K562 (cell line): Measurements from ENCODE around the gene SLC39A7. TPM values are rescaled to one million over a fixed set of nuclear protein-coding genes. Genes with fewer than 3 reads are reported as not detected.

Source experiments
- ATAC-seq: fragments of 200-7000 bp; cut with Tn5 transposase; 3 replicates; pipeline ENCODE4 v1.9.1; 2020; ENCODE audit warnings: moderate library complexity
- BruUV-seq: library from RNA; stranded (reverse); fragments of 400-500 nt; replicated peaks from 2 replicates; lab custom pipeline; 2021; lab: Mats Ljungman, UMichigan
- CTCF ChIA-PET: fragments of 300-600 bp; formaldehyde crosslinking; extraction: SDS; loops from one replicate; lab custom pipeline; 2021; ENCODE audit warnings: low intra/inter-chr PET ratio; lab: Yijun Ruan, JAX
- POLR2A ChIA-PET: fragments of 300-600, 350-650 bp; sonication (Branson Sonifier 250); formaldehyde crosslinking; extraction: SDS; loops from one replicate; lab custom pipeline; 2021; ENCODE audit warnings: antibody characterized with exemption, inconsistent platforms; lab: Yijun Ruan, JAX
- DNase-seq, 4 experiments: peaks; one replicate each; pipeline versions ENCODE4 v3.0.0 to v3.0.0-alpha.2; 2011 to 2018; ENCODE audit warnings: low spot score in 3 of 4, mixed read lengths in 3 of 4; ENCODE audit errors: extremely low read depth in 1 of 4
- FAIRE-seq: peaks from 2 replicates; lab custom pipeline; 2011; peaks lifted over from hg19 to GRCh38; lab: Jason Lieb, UNC
- H2AFZ ChIP-seq: 2 replicates; pipeline ENCODE4 v1.6.0; 2011; ENCODE audit warnings: low read depth, low read length, control low read depth, inconsistent platforms
- H3K27ac ChIP-seq: fragments of 200-600 bp; 3 replicates; pipeline ENCODE4 v1.8.0; 2011; ENCODE audit warnings: low read depth, mild to moderate bottlenecking, control low read depth, inconsistent platforms, low read length, moderate library complexity, mixed read lengths; ENCODE audit errors: extremely low read depth
- H3K27me3 ChIP-seq, 2 experiments: fragments of 300-600 bp in 1 of 2; 2 replicates in 1 of 2; 3 replicates in 1 of 2; pipeline versions ENCODE4 v1.6.0 to v1.8.0; 2011; ENCODE audit warnings: inconsistent platforms in 2 of 2, low read length in 2 of 2, mild to moderate bottlenecking in 1 of 2, mixed read lengths in 1 of 2, moderate library complexity in 1 of 2; ENCODE audit not compliant: control insufficient read depth in 2 of 2, insufficient read depth in 2 of 2
- H3K36me3 ChIP-seq: fragments of 300-600 bp; 3 replicates; pipeline ENCODE4 v1.8.0; 2011; ENCODE audit warnings: mild to moderate bottlenecking, low read length, inconsistent platforms; ENCODE audit not compliant: control insufficient read depth, insufficient read depth
- H3K4me1 ChIP-seq, 2 experiments: fragments of 200-600 bp in 1 of 2; replicated peaks in 1 of 2; 2 replicates in 1 of 2; 3 replicates in 1 of 2; pipeline versions ENCODE4 v1.5.1 to v1.8.0; 2011; ENCODE audit warnings: inconsistent platforms in 2 of 2, low read length in 2 of 2, mild to moderate bottlenecking in 1 of 2, mixed read lengths in 1 of 2, moderate library complexity in 1 of 2; ENCODE audit not compliant: control insufficient read depth in 2 of 2, insufficient read depth in 2 of 2
- H3K4me2 ChIP-seq: 2 replicates; pipeline ENCODE4 v1.6.1; 2011; ENCODE audit warnings: low read length, control low read depth, inconsistent platforms, mixed read lengths; ENCODE audit not compliant: insufficient read depth
- H3K4me3 ChIP-seq: fragments of 200-600 bp; sonication (generic), shearing (Covaris generic); 2 replicates; pipeline ENCODE4 v1.5.1; 2016; ENCODE audit warnings: control low read depth, inconsistent platforms
- H3K79me2 ChIP-seq: fragments of 200-600 bp; 3 replicates; pipeline ENCODE4 v1.8.0; 2011; ENCODE audit warnings: low read length, inconsistent platforms; ENCODE audit not compliant: control insufficient read depth, insufficient read depth
- H3K9ac ChIP-seq, 2 experiments: 2 replicates each; pipeline versions ENCODE4 v1.6.0 to v1.6.1; 2011; ENCODE audit warnings: low read depth in 2 of 2, low read length in 2 of 2, control low read depth in 1 of 2, inconsistent platforms in 1 of 2, mild to moderate bottlenecking in 1 of 2, mixed read lengths in 1 of 2; ENCODE audit not compliant: insufficient read depth in 1 of 2
- H3K9me1 ChIP-seq: one replicate; pipeline ENCODE4 v1.6.0; 2011; ENCODE audit warnings: inconsistent platforms, mild to moderate bottlenecking, low read length, moderate library complexity; ENCODE audit not compliant: control insufficient read depth, insufficient read depth
- H3K9me3 ChIP-seq: replicated peaks from 2 replicates; pipeline ENCODE4 v1.5.1; 2011; ENCODE audit warnings: low read depth, low read length, inconsistent platforms; ENCODE audit not compliant: control insufficient read depth, insufficient read depth
- H4K20me1 ChIP-seq: replicated peaks from 2 replicates; pipeline ENCODE4 v1.6.1; 2011; ENCODE audit warnings: low read length, inconsistent platforms, mixed read lengths; ENCODE audit not compliant: control insufficient read depth, insufficient read depth
- BDP1 ChIP-seq: IDR thresholded peaks from 3 replicates; pipeline ENCODE4 v1.6.1; 2011; ENCODE audit not compliant: insufficient read length, insufficient read depth
- HDGF ChIP-seq: fragments of 450-650 bp; IDR thresholded peaks from 2 replicates; pipeline ENCODE4 v1.6.1; 2016
- IFI16 ChIP-seq: fragments of 250-450 bp; sonication (Bioruptor Pico); IDR thresholded peaks from 2 replicates; pipeline ENCODE4 v2.1.2; 2022; ENCODE audit warnings: mild to moderate bottlenecking, inconsistent platforms
- MGA ChIP-seq: fragments of 450-650 bp; IDR thresholded peaks from 2 replicates; pipeline ENCODE4 v1.6.1; 2016; ENCODE audit warnings: mild to moderate bottlenecking, moderate library complexity
- MTA2 ChIP-seq: fragments of 450-650 bp; IDR thresholded peaks from 2 replicates; pipeline ENCODE4 v1.6.1; 2016; ENCODE audit warnings: low read depth
- PHTF2 ChIP-seq: fragments of 250-450 bp; sonication (Bioruptor Pico); IDR thresholded peaks from 2 replicates; pipeline ENCODE4 v1.5.0; 2021; ENCODE audit warnings: mild to moderate bottlenecking
- POLR2AphosphoS2 ChIP-seq: IDR thresholded peaks from 2 replicates; pipeline ENCODE4 v1.6.1; 2012; ENCODE audit warnings: low read length, improper control_type of control experiment
- SNRNP70 ChIP-seq: fragments of 200-400 bp; formaldehyde crosslinking; optimal IDR thresholded peaks from 2 replicates; pipeline ENCODE3; 2017; ENCODE audit warnings: low read depth, low read length
- WGBS: fragments of 100-300 bp; shearing (Covaris generic); methylation state at CpG from one replicate; pipeline ENCODE4 v1.1.6; 2016; ENCODE audit warnings: low coverage, mixed read lengths; ENCODE audit not compliant: insufficient coverage; ENCODE audit errors: missing lambda C conversion rate; 5-methylcytosine and 5-hydroxymethylcytosine counted together
- in situ Hi-C: fragments of 300-500 bp; cut with MboI; formaldehyde crosslinking; loops from 4 replicates; pipeline ENCODE4 v1.15.0; 2018; ENCODE audit warnings: inconsistent platforms, mixed read lengths
- intact Hi-C: fragments of 100-400 bp; cut with micrococcal nuclease; formaldehyde crosslinking; loops from 2 replicates; pipeline ENCODE4 v1.14.2; 2022
- polyA plus RNA-seq, 8 experiments: library from polyadenylated mRNA; depleted of rRNA in 4 of 8; stranded (reverse) in 5 of 8; unstranded in 3 of 8; fragments of >200 nt; fragmentation: Nextera tagmentation in 2 of 8; fragmentation: Illumina TruSeq in 1 of 8; extraction: Ambion mirVana in 2 of 8; extraction: Trizol in 1 of 8; gene quantifications; 2 replicates each; pipeline versions ENCODE4 v1.2.1 to v1.2.3, GENCODE V29; 2011 to 2014; ENCODE audit warnings: inconsistent platforms in 1 of 8, missing spikeins in 1 of 8
- total RNA-seq, 7 experiments: library from RNA; depleted of rRNA in 6 of 7; stranded (reverse); fragments of >200 nt in 6 of 7; fragmentation: Illumina TruSeq in 2 of 7; extraction: Trizol in 2 of 7; gene quantifications; 2 replicates each; pipeline versions ENCODE4 v1.2.1 to v1.2.3, GENCODE V29; 2011 to 2021; ENCODE audit warnings: low replicate concordance in 1 of 7
- TF ChIP-seq, protein P1 (sequence below), 2 experiments: fragments of 200-800 bp in 1 of 2; sonication (Bioruptor generic) in 1 of 2; sonication (generic) in 1 of 2; formaldehyde crosslinking in 1 of 2; IDR thresholded peaks in 1 of 2; conservative IDR thresholded peaks in 1 of 2; 2 replicates each; pipeline versions ENCODE4 v1.5.0 to v1.6.1; 2016 to 2020; ENCODE audit warnings: missing compliant biosample characterization in 1 of 2, missing genetic modification characterization in 1 of 2, missing genetic modification reagents in 1 of 2

The SLC39A7 gene
- total and polyA plus RNA-seq, 9 of the 15 experiments (the other 6 are each of a cell fraction or from before 2014, with no cell fraction given), result 21.7 to 169 (median 121) TPM

DNA sequence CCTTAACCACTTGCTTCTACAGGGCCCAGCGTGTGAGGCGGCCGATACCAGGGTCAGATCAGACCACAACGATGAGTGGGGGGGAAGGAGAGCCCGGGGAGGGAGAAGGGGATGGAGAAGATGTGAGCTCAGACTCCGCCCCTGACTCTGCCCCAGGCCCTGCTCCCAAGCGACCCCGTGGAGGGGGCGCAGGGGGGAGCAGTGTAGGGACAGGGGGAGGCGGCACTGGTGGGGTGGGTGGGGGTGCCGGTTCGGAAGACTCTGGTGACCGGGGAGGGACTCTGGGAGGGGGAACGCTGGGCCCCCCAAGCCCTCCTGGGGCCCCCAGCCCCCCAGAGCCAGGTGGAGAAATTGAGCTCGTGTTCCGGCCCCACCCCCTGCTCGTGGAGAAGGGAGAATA lies 10.5 kb downstream of the SLC39A7 start:
- H3K9me3 ChIP-seq, result no peaks in the 10 kb centered on the region
- H4K20me1 ChIP-seq, result no peaks in the 10 kb centered on the region
- ATAC-seq, result no peak
- in situ Hi-C loops (no loop called here), intact Hi-C loops (no loop called here)
- H3K79me2 ChIP-seq, result peaks cover 17% of the 10 kb centered on the region
- no TSS peak for BruUV-seq
- FAIRE-seq, result no peak
- DNase-seq, result peak in 1 of 4 experiments; percentile 42
- H3K4me1 ChIP-seq, result peaks cover 8 to 55% of the 10 kb centered on the region in 2 experiments
- peaks cover 28% of the 10 kb centered on the region; the same call in 2 of the 3 replicates for H3K36me3 ChIP-seq
- WGBS, result 84% methylated on average over 12 of the region's 17 CpGs
- no peak overlapping the region for H3K9ac ChIP-seq
- H3K9me1 ChIP-seq, result no peaks in the 10 kb centered on the region
- H2AFZ ChIP-seq, result no peak overlapping the region
- no peak overlapping the region for H3K27ac ChIP-seq
- POLR2A ChIA-PET, result interaction anchor here (1.4 kb wide), 1 partner anchor 8 kb away, joined by 9 read pairs; no protein-coding TSS in a partner anchor
- no peak overlapping the region for H3K4me3 ChIP-seq
- TF ChIP-seq, protein P1, sequence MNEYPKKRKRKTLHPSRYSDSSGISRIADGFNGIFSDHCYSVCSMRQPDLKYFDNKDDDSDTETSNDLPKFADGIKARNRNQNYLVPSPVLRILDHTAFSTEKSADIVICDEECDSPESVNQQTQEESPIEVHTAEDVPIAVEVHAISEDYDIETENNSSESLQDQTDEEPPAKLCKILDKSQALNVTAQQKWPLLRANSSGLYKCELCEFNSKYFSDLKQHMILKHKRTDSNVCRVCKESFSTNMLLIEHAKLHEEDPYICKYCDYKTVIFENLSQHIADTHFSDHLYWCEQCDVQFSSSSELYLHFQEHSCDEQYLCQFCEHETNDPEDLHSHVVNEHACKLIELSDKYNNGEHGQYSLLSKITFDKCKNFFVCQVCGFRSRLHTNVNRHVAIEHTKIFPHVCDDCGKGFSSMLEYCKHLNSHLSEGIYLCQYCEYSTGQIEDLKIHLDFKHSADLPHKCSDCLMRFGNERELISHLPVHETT (CRISPR knock-in tag; conservative IDR thresholded peaks at IDR 0.05 in 1 of 2, IDR thresholded peaks at IDR 0.05 in 1 of 2), result no peak
- no peak for TF ChIP-seq IFI16 (CRISPR knock-in tag)
- no peak for TF ChIP-seq MTA2
- TF ChIP-seq POLR2AphosphoS2, result no peak
- TF ChIP-seq HDGF, result no peak
- no peak for TF ChIP-seq SNRNP70
- no peak for TF ChIP-seq MGA
- no peak for TF ChIP-seq PHTF2 (CRISPR knock-in tag)
- TF ChIP-seq BDP1, result no peak
- H3K4me2 ChIP-seq, result no peak overlapping the region
- CTCF ChIA-PET, result no interaction called here
- H3K27me3 ChIP-seq, result no peaks in the 10 kb centered on the region; a peak in 1 of 5 replicates
